Brain microvascular endothelial cell (primary cell): Measurements from ENCODE around the gene MCHR2.

Experiments
- DNase-seq: peaks from one replicate; pipeline ENCODE4 v3.0.0-alpha.2; 2020
- H3K27ac ChIP-seq: fragments of 250-450 bp; sonication (Bioruptor Pico); 2 replicates; pipeline ENCODE4 v1.5.1; 2020; ENCODE audit warnings: mild to moderate bottlenecking, moderate library complexity
- H3K27me3 ChIP-seq: fragments of 250-450 bp; sonication (Bioruptor Pico); replicated peaks from 2 replicates; pipeline ENCODE4 v1.5.1; 2020; ENCODE audit warnings: mild to moderate bottlenecking
- H3K36me3 ChIP-seq: fragments of 250-450 bp; sonication (Bioruptor Pico); replicated peaks from 2 replicates; pipeline ENCODE4 v1.5.1; 2020; ENCODE audit warnings: mild to moderate bottlenecking
- H3K4me3 ChIP-seq: 2 replicates; pipeline ENCODE4 v1.5.1; 2011; ENCODE audit warnings: low read depth, mild to moderate bottlenecking, control low read depth, low read length, moderate library complexity
- CTCF ChIP-seq: IDR thresholded peaks from 2 replicates; pipeline ENCODE4 v1.5.1; 2011; ENCODE audit warnings: low read depth, mild to moderate bottlenecking, moderate library complexity, low read length, control low read depth, inconsistent platforms; ENCODE audit errors: missing control alignments
- in situ Hi-C: cut with HindIII; loops from 2 replicates; pipeline ENCODE4 v1.10.0; 2017; ENCODE audit warnings: low sequenced_read_pairs, low pct_ligation_motif_present

MCHR2 gene

DNA sequence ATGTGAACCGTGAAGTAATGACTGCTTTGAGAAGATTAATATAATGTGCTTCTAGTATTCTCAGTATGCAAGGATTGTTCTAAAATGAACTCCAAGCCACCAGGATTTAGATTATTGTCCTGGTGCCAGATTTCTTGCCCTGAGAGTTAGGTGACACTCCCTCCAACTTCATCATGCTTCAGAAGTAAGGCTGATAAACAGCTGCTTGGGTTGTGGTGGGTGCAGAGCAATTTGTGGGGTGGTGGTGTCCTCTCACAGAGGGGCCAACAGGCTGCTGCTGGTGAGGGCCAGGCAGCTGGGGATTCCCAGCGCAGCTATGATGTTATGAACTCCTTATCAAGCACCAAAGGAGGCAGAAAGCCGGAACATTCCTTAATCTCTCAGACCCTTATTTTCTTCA lies 114.6 kb downstream of the MCHR2 start:
- Histone ChIP-seq H3K36me3 (no peaks in the 10 kb centered on the region), H3K27me3 (no peaks in the 10 kb centered on the region), H3K27ac (no peak overlapping the region), H3K4me3 (no peak overlapping the region)
- no peak for DNase-seq
- in situ Hi-C loops, result no loop called here
- no peak for TF ChIP-seq CTCF

DNA sequence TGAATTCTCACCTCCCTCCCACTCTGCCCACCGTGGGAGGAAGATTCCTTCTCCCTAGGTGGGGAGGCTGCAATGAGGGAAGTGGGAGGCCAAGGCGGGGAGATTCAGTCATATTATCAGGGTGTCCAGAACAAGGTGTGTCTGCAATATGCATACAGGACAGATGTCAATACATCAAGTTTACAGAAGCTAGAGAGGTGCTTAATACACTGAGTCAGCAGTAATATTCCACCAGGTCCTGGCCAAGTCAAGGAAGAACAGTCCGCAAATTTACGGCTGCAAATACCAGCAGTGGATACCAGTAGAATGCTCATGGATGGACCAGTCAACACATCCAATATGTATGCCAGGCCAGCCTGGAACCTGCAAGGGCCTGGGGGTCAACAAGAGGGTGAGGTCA lies 119.0 kb downstream of the MCHR2 start:
- no peaks in the 10 kb centered on the region for H3K27me3 ChIP-seq
- no peak overlapping the region for H3K4me3 ChIP-seq
- no peak overlapping the region for H3K27ac ChIP-seq
- no peaks in the 10 kb centered on the region for H3K36me3 ChIP-seq
- in situ Hi-C loops, result no loop called here
- no peak for TF ChIP-seq CTCF
- DNase-seq, result no peak

DNA sequence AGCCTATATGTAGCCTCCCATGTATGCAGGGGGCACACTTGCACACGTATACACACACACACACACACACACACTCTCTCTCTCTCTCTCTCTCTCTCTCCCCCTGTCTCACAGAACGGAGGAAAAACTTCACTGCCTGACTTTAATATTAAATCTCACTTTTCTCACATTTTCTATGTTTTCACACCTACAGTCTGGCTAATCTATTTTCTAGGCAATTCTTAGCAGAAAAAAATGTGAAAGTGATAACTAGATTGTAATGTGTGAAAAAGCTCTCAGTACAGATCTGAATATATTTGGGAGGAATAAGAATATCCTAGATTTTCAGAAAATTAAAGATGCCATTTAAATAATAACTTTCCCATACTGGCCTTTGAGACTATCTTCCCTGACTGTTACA lies 120.9 kb downstream of the MCHR2 start:
- DNase-seq, result no peak
- in situ Hi-C loops, result no loop called here
- no peak overlapping the region for H3K4me3 ChIP-seq
- no peak for TF ChIP-seq CTCF
- no peaks in the 10 kb centered on the region for H3K36me3 ChIP-seq
- no peak overlapping the region for H3K27ac ChIP-seq
- peaks cover 7% of the 10 kb centered on the region for H3K27me3 ChIP-seq

GRCh38 chr6:99871641-99872040 lies 122.4 kb downstream of the MCHR2 start:
- H3K36me3 ChIP-seq, result no peaks in the 10 kb centered on the region
- no peak overlapping the region for H3K27ac ChIP-seq
- H3K4me3 ChIP-seq, result no peak overlapping the region
- no peak for DNase-seq
- no peak for TF ChIP-seq CTCF
- H3K27me3 ChIP-seq, result peaks cover 7% of the 10 kb centered on the region
- in situ Hi-C loops, result no loop called here
